GM19395 (cell line): Measurements from ENCODE around the gene STAP2.

Experiments used
- ATAC-seq: cut with Tn5 transposase; IDR thresholded peaks from one replicate; pipeline ENCODE4 v1.9.1; 2021; ENCODE audit warnings: mild to moderate bottlenecking, moderate library complexity; ENCODE audit not compliant: unreplicated experiment

Gene STAP2

GRCh38 chr19:4338441-4339355 is at the start of gene STAP2:
Gene STAP2, minus strand, starts transcription at chr19:4338827. Its CDS starts 74 bp downstream, at chr19:4338753.
- no peak for ATAC-seq

GRCh38 chr19:4386041-4386782 is 47.6 kb upstream of the STAP2 start:
- no peak for ATAC-seq

- ATAC-seq = no peak
These were observed 46.8 kb upstream of the STAP2 start for GRCh38 chr19:4385291-4386040.

- ATAC-seq = no peak
These were observed 41.7 kb upstream of the STAP2 start for GRCh38 chr19:4380254-4380727.

GRCh38 chr19:4379383-4380253 is 41.0 kb upstream of the STAP2 start:
- no peak for ATAC-seq

- ATAC-seq = no peak
These were observed 40.3 kb upstream of the STAP2 start for GRCh38 chr19:4378886-4379285.

GRCh38 chr19:4376991-4377781 is 38.6 kb upstream of the STAP2 start:
- no peak for ATAC-seq

GRCh38 chr19:4376671-4376990 is 38.0 kb upstream of the STAP2 start:
- ATAC-seq = no peak

GRCh38 chr19:4376028-4376670 is 37.5 kb upstream of the STAP2 start:
- ATAC-seq = no peak

GRCh38 chr19:4375164-4376027 is 36.8 kb upstream of the STAP2 start:
- ATAC-seq = no peak

- ATAC-seq = no peak
These were observed 36.0 kb upstream of the STAP2 start for GRCh38 chr19:4374498-4375163.

GRCh38 chr19:4373601-4374497 is 35.2 kb upstream of the STAP2 start:
- ATAC-seq = no peak

GRCh38 chr19:4373013-4373367 is 34.4 kb upstream of the STAP2 start:
- no peak for ATAC-seq

- ATAC-seq = no peak
These were observed 33.8 kb upstream of the STAP2 start for GRCh38 chr19:4372165-4373012.

- ATAC-seq = no peak
These were observed 32.9 kb upstream of the STAP2 start for GRCh38 chr19:4371247-4372164.
